H1 (cell line): Measurements from ENCODE around the gene TOP1. TPM values are rescaled to one million over a fixed set of nuclear protein-coding genes. Genes with fewer than 3 reads are reported as not detected.

Source experiments
- CTCF ChIA-PET: fragments of 300-600 bp; sonication (Branson Sonifier 250); formaldehyde crosslinking; loops from one replicate; lab custom pipeline; 2021; ENCODE audit not compliant: partially characterized antibody; lab: Charles Lee
- POLR2A ChIA-PET: fragments of 300-600 bp; sonication (Branson Sonifier 250); formaldehyde crosslinking; loops from one replicate; lab custom pipeline; 2021; ENCODE audit warnings: inconsistent platforms; ENCODE audit not compliant: partially characterized antibody; lab: Charles Lee
- DNase-seq, 2 experiments: peaks; one replicate each; pipeline versions ENCODE4 v3.0.0 to v3.0.0-alpha.2; 2010 to 2022; ENCODE audit warnings: low spot score in 2 of 2, low read depth in 1 of 2, mixed read lengths in 1 of 2
- FAIRE-seq: peaks from 2 replicates; lab custom pipeline; 2011; peaks lifted over from hg19 to GRCh38; lab: Jason Lieb, UNC
- H2AFZ ChIP-seq: 2 replicates; pipeline ENCODE4 v1.8.1; 2012; ENCODE audit warnings: low read length, inconsistent platforms
- H2AK5ac ChIP-seq: 2 replicates; pipeline ENCODE4 v1.6.1; 2013; ENCODE audit warnings: low read depth, low read length
- H2BK120ac ChIP-seq: replicated peaks from 2 replicates; pipeline ENCODE3; 2013; ENCODE audit warnings: low read depth, low read length, inconsistent platforms
- H2BK12ac ChIP-seq: 2 replicates; pipeline ENCODE4 v1.6.1; 2013; ENCODE audit warnings: low read depth, low read length
- H2BK15ac ChIP-seq: 2 replicates; pipeline ENCODE4 v1.6.1; 2013; ENCODE audit warnings: low read length
- H2BK20ac ChIP-seq: 2 replicates; pipeline ENCODE4 v1.6.1; 2013; ENCODE audit warnings: low read length
- H2BK5ac ChIP-seq: 2 replicates; pipeline ENCODE4 v1.6.1; 2013; ENCODE audit warnings: low read depth, low read length
- H3K14ac ChIP-seq: 2 replicates; pipeline ENCODE4 v1.6.1; 2013; ENCODE audit warnings: inconsistent platforms; ENCODE audit not compliant: insufficient read length
- H3K18ac ChIP-seq: 2 replicates; pipeline ENCODE4 v1.6.1; 2013; ENCODE audit warnings: low read length; ENCODE audit errors: extremely low read depth
- H3K23ac ChIP-seq: 2 replicates; pipeline ENCODE4 v1.6.1; 2013; ENCODE audit warnings: inconsistent platforms; ENCODE audit not compliant: insufficient read length
- H3K23me2 ChIP-seq: 2 replicates; pipeline ENCODE4 v1.6.1; 2013; ENCODE audit warnings: low read depth, low read length
- H3K27ac ChIP-seq: 2 replicates; pipeline ENCODE4 v1.6.1; 2011; ENCODE audit warnings: low read depth, low read length, inconsistent platforms
- H3K27me3 ChIP-seq, 4 experiments: replicated peaks in 1 of 4; 1 replicate in 1 of 4; 2 replicates in 3 of 4; pipeline versions ENCODE4 v1.6.1 to v1.8.1; 2011 to 2013; ENCODE audit warnings: low read length in 3 of 4, mild to moderate bottlenecking in 3 of 4, inconsistent platforms in 2 of 4, mixed read lengths in 2 of 4, moderate library complexity in 1 of 4; ENCODE audit not compliant: control insufficient read depth in 3 of 4, insufficient read depth in 3 of 4; ENCODE audit errors: extremely low read depth in 1 of 4
- H3K36me3 ChIP-seq, 4 experiments: 2 replicates each; pipeline versions ENCODE4 v1.6.1 to v1.8.1; 2011 to 2013; ENCODE audit warnings: mild to moderate bottlenecking in 4 of 4, low read length in 3 of 4, moderate library complexity in 2 of 4, control low read depth in 1 of 4, inconsistent platforms in 1 of 4; ENCODE audit not compliant: insufficient read depth in 4 of 4, control insufficient read depth in 2 of 4
- H3K4ac ChIP-seq: replicated peaks from 2 replicates; pipeline ENCODE3; 2013; ENCODE audit warnings: low read length, low read depth, mixed read lengths, inconsistent platforms; ENCODE audit not compliant: insufficient read length
- H3K4me1 ChIP-seq, 4 experiments: replicated peaks in 1 of 4; 1 replicate in 1 of 4; 2 replicates in 3 of 4; pipeline versions ENCODE4 v1.6.1 to v1.8.1; 2011 to 2013; ENCODE audit warnings: low read length in 3 of 4, inconsistent platforms in 2 of 4, mixed read lengths in 1 of 4; ENCODE audit not compliant: insufficient read depth in 4 of 4, control insufficient read depth in 3 of 4
- H3K4me2 ChIP-seq, 2 experiments: 2 replicates each; pipeline versions ENCODE4 v1.6.1 to v1.8.1; 2011 to 2013; ENCODE audit warnings: low read depth in 2 of 2, low read length in 2 of 2, control low read depth in 1 of 2, inconsistent platforms in 1 of 2, mild to moderate bottlenecking in 1 of 2; ENCODE audit not compliant: insufficient read depth in 1 of 2
- H3K4me3 ChIP-seq, 4 experiments: fragments of 200-600, 300-600 bp in 1 of 4; sonication (generic), shearing (Covaris generic), sonication (Bioruptor Twin) in 1 of 4; 2 replicates each; pipeline versions ENCODE4 v1.5.1 to v1.8.1; 2011 to 2016; ENCODE audit warnings: low read length in 4 of 4, low read depth in 3 of 4, control low read depth in 2 of 4, inconsistent platforms in 2 of 4, mild to moderate bottlenecking in 2 of 4, mixed read lengths in 1 of 4, moderate library complexity in 1 of 4; ENCODE audit not compliant: insufficient read depth in 2 of 4; ENCODE audit errors: extremely low read depth in 1 of 4
- H3K56ac ChIP-seq: replicated peaks from 2 replicates; pipeline ENCODE3; 2013; ENCODE audit warnings: low read depth, mild to moderate bottlenecking, mixed read lengths, low read length, inconsistent platforms; ENCODE audit not compliant: insufficient read length
- H3K79me1 ChIP-seq: 2 replicates; pipeline ENCODE4 v1.6.1; 2013; ENCODE audit warnings: low read depth, low read length, control low read depth
- H3K79me2 ChIP-seq, 2 experiments: 2 replicates each; pipeline versions ENCODE4 v1.6.1 to v1.8.1; 2012 to 2013; ENCODE audit warnings: low read length in 2 of 2, mild to moderate bottlenecking in 2 of 2, inconsistent platforms in 1 of 2; ENCODE audit not compliant: insufficient read depth in 2 of 2, control insufficient read depth in 1 of 2
- H3K9ac ChIP-seq, 4 experiments: replicated peaks in 1 of 4; 1 replicate in 1 of 4; 2 replicates in 3 of 4; pipeline versions ENCODE4 v1.6.1 to v1.8.1; 2011 to 2013; ENCODE audit warnings: low read depth in 3 of 4, low read length in 3 of 4, control low read depth in 2 of 4, mild to moderate bottlenecking in 2 of 4, moderate library complexity in 2 of 4, inconsistent platforms in 1 of 4; ENCODE audit errors: extremely low read depth in 1 of 4
- H3K9me3 ChIP-seq, 2 experiments: 2 replicates each; pipeline versions ENCODE4 v1.6.1 to v1.8.1; 2012 to 2013; ENCODE audit warnings: mild to moderate bottlenecking in 2 of 2, moderate library complexity in 2 of 2, control low read depth in 1 of 2, inconsistent platforms in 1 of 2, low read depth in 1 of 2, low read length in 1 of 2, mixed read lengths in 1 of 2; ENCODE audit not compliant: insufficient read depth in 2 of 2
- H4K20me1 ChIP-seq, 2 experiments: replicated peaks in 1 of 2; 2 replicates each; pipeline versions ENCODE3 to v1.8.1; 2011 to 2013; ENCODE audit warnings: inconsistent platforms in 2 of 2, low read length in 2 of 2, mild to moderate bottlenecking in 1 of 2; ENCODE audit not compliant: insufficient read depth in 2 of 2, control insufficient read depth in 1 of 2
- H4K5ac ChIP-seq: 2 replicates; pipeline ENCODE4 v1.6.1; 2013; ENCODE audit warnings: low read length, low read depth, mixed read lengths, inconsistent platforms; ENCODE audit not compliant: insufficient read length
- H4K8ac ChIP-seq: 2 replicates; pipeline ENCODE4 v1.8.0; 2013; ENCODE audit warnings: mild to moderate bottlenecking, moderate library complexity, low read length, inconsistent platforms; ENCODE audit not compliant: insufficient read depth; ENCODE audit errors: extremely low read depth
- H4K91ac ChIP-seq: replicated peaks from 2 replicates; pipeline ENCODE3; 2013; ENCODE audit warnings: low read length, mixed read lengths, inconsistent platforms; ENCODE audit not compliant: insufficient read length
- ASH2L ChIP-seq: fragments of 200-600, 300-600 bp; sonication (generic); IDR thresholded peaks from one replicate; pipeline ENCODE4 v1.7.1; 2017; ENCODE audit warnings: low read length
- ATF2 ChIP-seq: IDR thresholded peaks from 2 replicates; pipeline ENCODE4 v1.6.1; 2012; ENCODE audit warnings: low read length, inconsistent platforms
- BACH1 ChIP-seq: IDR thresholded peaks from 2 replicates; pipeline ENCODE4 v1.6.1; 2012; ENCODE audit warnings: low read length, improper control_type of control experiment
- CEBPB ChIP-seq: IDR thresholded peaks from 2 replicates; pipeline ENCODE4 v1.6.1; 2012; ENCODE audit warnings: low read depth, low read length
- CTBP2 ChIP-seq: IDR thresholded peaks from 2 replicates; pipeline ENCODE4 v1.7.0; 2011; ENCODE audit warnings: borderline replicate concordance, mild to moderate bottlenecking, moderate library complexity, mixed read lengths, low read length; ENCODE audit not compliant: insufficient read depth, insufficient read length
- POLR2AphosphoS5 ChIP-seq: IDR thresholded peaks from 2 replicates; pipeline ENCODE4 v1.6.1; 2011; ENCODE audit warnings: low read depth, low read length
- RAD21 ChIP-seq, 2 experiments: IDR thresholded peaks in 1 of 2; conservative IDR thresholded peaks in 1 of 2; 2 replicates each; pipeline ENCODE4 v1.6.1; 2011; ENCODE audit warnings: low read depth in 2 of 2, low read length in 2 of 2, improper control_type of control experiment in 1 of 2, inconsistent platforms in 1 of 2, mild to moderate bottlenecking in 1 of 2, moderate library complexity in 1 of 2
- RNF2 ChIP-seq: fragments of 200-900, 300-1000 bp; sonication (generic); IDR thresholded peaks from 2 replicates; pipeline ENCODE4 v1.7.1; 2016; ENCODE audit warnings: borderline replicate concordance, low read depth, mild to moderate bottlenecking, antibody characterized with exemption, low read length; ENCODE audit not compliant: poor library complexity, severe bottlenecking; ENCODE audit errors: missing control alignments
- SIRT6 ChIP-seq: IDR thresholded peaks from one replicate; pipeline ENCODE4 v1.7.1; 2012; ENCODE audit warnings: low read length, inconsistent platforms
- SP4 ChIP-seq: IDR thresholded peaks from 2 replicates; pipeline ENCODE4 v1.6.1; 2012; ENCODE audit warnings: low read length, inconsistent platforms
- TCF12 ChIP-seq: IDR thresholded peaks from 2 replicates; pipeline ENCODE4 v1.6.1; 2011; ENCODE audit warnings: low read depth, mild to moderate bottlenecking, low read length
- WGBS, 2 experiments: shearing (Covaris generic) in 1 of 2; methylation state at CpG; one replicate each; pipeline versions ENCODE4 v1.1.6 to v1.1.7; 2013 to 2015; ENCODE audit warnings: low lambda C conversion rate in 2 of 2, mixed read lengths in 2 of 2, inconsistent platforms in 1 of 2, low coverage in 1 of 2, missing lambda C conversion rate in 1 of 2; ENCODE audit not compliant: insufficient replicate concordance in 2 of 2, insufficient coverage in 1 of 2, insufficient read length in 1 of 2; ENCODE audit errors: extremely low coverage in 1 of 2, missing lambda C conversion rate in 1 of 2; 5-methylcytosine and 5-hydroxymethylcytosine counted together
- polyA plus RNA-seq, 7 experiments: library from polyadenylated mRNA; depleted of rRNA in 3 of 7; stranded (reverse) in 5 of 7; unstranded in 2 of 7; fragments of >200 nt in 5 of 7; fragments of 200-250 nt in 2 of 7; gene quantifications; 1 replicate in 5 of 7; 2 replicates in 1 of 7; 4 replicates in 1 of 7; pipeline versions ENCODE4 v1.2.1 to v1.2.3, GENCODE V29; 2011 to 2013; ENCODE audit warnings: missing spikeins in 2 of 7, mixed read lengths in 2 of 7
- total RNA-seq: library from RNA; stranded (reverse); fragmentation: NEBNext Ultra II Directional; extraction: Animal tissue kit (Norgen Biotek cat#: 25700); gene quantifications from 2 replicates; pipeline ENCODE4 v1.2.1, GENCODE V29; 2021

The TOP1 gene
- total and polyA plus RNA-seq, 2 of the 8 experiments (the other 6 are each of a cell fraction or from before 2014, with no cell fraction given), result 7.4 to 108 TPM

GRCh38 chr20:41124451-41125094 lies 96.0 kb downstream of the TOP1 start:
- Histone ChIP-seq H2AK5ac (no peak overlapping the region), H3K14ac (no peak overlapping the region), H3K23ac (no peak overlapping the region), H3K27ac (no peak overlapping the region), H3K9me3 (0 out of 4 replicates have a peak, but pooled peaks cover 0 to 2% of the 10 kb centered on the region in 2 experiments), H2BK5ac (no peak overlapping the region), H4K5ac (no peak overlapping the region), H3K23me2 (peaks cover 2% of the 10 kb centered on the region), H2BK120ac (no peak overlapping the region), H3K79me2 (no peaks in the 10 kb centered on the region), H4K8ac (no peak overlapping the region), H2BK15ac (no peak overlapping the region), H3K4me1 (no peaks in the 10 kb centered on the region), H2AFZ (no peak overlapping the region), H3K9ac (no peak overlapping the region), H3K56ac (no peak overlapping the region), H3K4me3 (no peak overlapping the region), H2BK12ac (no peak overlapping the region), H3K18ac (no peak overlapping the region), H4K91ac (no peak overlapping the region), H3K36me3 (peaks cover 11 to 60% (median 36%) of the 10 kb centered on the region in 4 experiments; a peak in 6 of 8 replicates), H3K4me2 (no peak overlapping the region), H4K20me1 (no peaks in the 10 kb centered on the region), H3K27me3 (no peaks in the 10 kb centered on the region), H3K79me1 (no peaks in the 10 kb centered on the region), H3K4ac (no peak overlapping the region), H2BK20ac (no peak overlapping the region)
- 89% methylated on average over 3 of the region's 3 CpGs; no CpG with 5 or more reads in 1 of the 2 experiments for WGBS, 2 experiments
- DNase-seq (no peak), FAIRE-seq (no peak)
- ChIA-PET POLR2A (interaction anchor here (1.3 to 2.0 kb wide), 2 partner anchors 13 to 51 kb away, joined by 3 to 6 read pairs; partner anchors contain the start of gene PLCG1), CTCF (interaction anchor here (0.9 to 3.0 kb wide), 4 partner anchors 10 to 216 kb away, joined by 3 to 10 read pairs (median 4); partner anchors contain the start of gene LPIN3)
- no peak for TF ChIP-seq RAD21 (IDR thresholded peaks at IDR 0.05 in 1 of 2, conservative IDR thresholded peaks at IDR 0.05 in 1 of 2; ENCODE audit: low read depth in 2 of 2, low read length in 2 of 2)
- no peak for TF ChIP-seq ATF2
- TF ChIP-seq ASH2L, result no peak
- no peak for TF ChIP-seq SIRT6
- no peak for TF ChIP-seq TCF12
- TF ChIP-seq SP4, result no peak
- no peak for TF ChIP-seq POLR2AphosphoS5
- TF ChIP-seq RNF2, result no peak
- TF ChIP-seq BACH1, result no peak
- no peak for TF ChIP-seq CEBPB
- TF ChIP-seq CTBP2, result no peak
